HCT116 (cell line): ENCODE results near the gene HIRIP3. TPM values are rescaled to one million over a fixed set of nuclear protein-coding genes. Genes with fewer than 3 reads are reported as not detected.

Experiments used
- ATAC-seq: fragments of 200-7000 bp; cut with Tn5 transposase; 2 replicates; pipeline ENCODE4 v1.9.1; 2020; ENCODE audit warnings: mild to moderate bottlenecking, moderate library complexity
- BruUV-seq: library from RNA; stranded (reverse); fragments of 400-500 nt; replicated peaks from 2 replicates; lab custom pipeline; 2021; lab: Mats Ljungman, UMichigan
- CTCF ChIA-PET: fragments of 300-600 bp; sonication (Branson Sonifier 250); formaldehyde crosslinking; loops from one replicate; lab custom pipeline; 2021; ENCODE audit warnings: antibody characterized with exemption; lab: Charles Lee
- POLR2A ChIA-PET: fragments of 300-600, 350-600 bp; sonication (Branson Sonifier 250); formaldehyde crosslinking; loops from one replicate; lab custom pipeline; 2021; ENCODE audit warnings: antibody characterized with exemption; lab: Charles Lee
- RAD21 ChIA-PET, 2 experiments: fragments of 300-600 bp; sonication (Branson Sonifier 250); formaldehyde crosslinking; loops; one replicate each; lab custom pipeline; 2023; ENCODE audit warnings: low total read pairs in 2 of 2; ENCODE audit not compliant: uncharacterized antibody in 2 of 2, unreplicated experiment in 2 of 2, low non-redundant PET in 1 of 2; lab: Charles Lee
- DNase-seq: peaks from one replicate; pipeline ENCODE4 v3.0.0-alpha.2; 2010; ENCODE audit warnings: low read depth, low spot score
- H2AFZ ChIP-seq: fragments of 200-600 bp; shearing (Covaris generic), sonication (generic); 2 replicates; pipeline ENCODE4 v1.6.1; 2017; ENCODE audit warnings: low read depth, mixed run types, mixed read lengths, antibody characterized with exemption, low read length; ENCODE audit not compliant: poor library complexity, severe bottlenecking
- H3K27ac ChIP-seq: 2 replicates; pipeline ENCODE4 v1.5.1; 2012; ENCODE audit warnings: low read depth, low read length
- H3K27me3 ChIP-seq: fragments of 200-600 bp; sonication (generic); 2 replicates; pipeline ENCODE4 v1.6.1; 2016; ENCODE audit warnings: mixed run types, low read length, mixed read lengths; ENCODE audit not compliant: insufficient read depth
- H3K36me3 ChIP-seq, 2 experiments: fragments of 200-500 bp in 1 of 2; fragments of 200-600 bp in 1 of 2; sonication (Bioruptor generic) in 1 of 2; sonication (generic) in 1 of 2; 2 replicates each; pipeline versions ENCODE4 v1.5.1 to v1.6.1; 2014 to 2016; ENCODE audit warnings: low read length in 2 of 2, inconsistent platforms in 1 of 2, mixed read lengths in 1 of 2, mixed run types in 1 of 2; ENCODE audit not compliant: insufficient read depth in 2 of 2, control insufficient read depth in 1 of 2
- H3K4me1 ChIP-seq, 2 experiments: fragments of 200-600 bp in 1 of 2; sonication (generic) in 1 of 2; 2 replicates each; pipeline versions ENCODE4 v1.5.1 to v1.6.1; 2012 to 2017; ENCODE audit warnings: low read length in 2 of 2, inconsistent platforms in 1 of 2, mild to moderate bottlenecking in 1 of 2, mixed read lengths in 1 of 2, mixed run types in 1 of 2, moderate library complexity in 1 of 2; ENCODE audit not compliant: insufficient read depth in 2 of 2, control insufficient read depth in 1 of 2
- H3K4me2 ChIP-seq: fragments of 200-600 bp; sonication (generic); 2 replicates; pipeline ENCODE4 v1.6.1; 2017; ENCODE audit warnings: mixed run types, low read length, mixed read lengths
- H3K4me3 ChIP-seq, 2 experiments: fragments of 200-600 bp in 1 of 2; sonication (generic) in 1 of 2; replicated peaks in 1 of 2; 2 replicates each; pipeline ENCODE4 v1.5.1; 2011 to 2016; ENCODE audit warnings: low read length in 2 of 2, control low read depth in 1 of 2, low read depth in 1 of 2, mild to moderate bottlenecking in 1 of 2, mixed read lengths in 1 of 2, mixed run types in 1 of 2
- H3K79me2 ChIP-seq: fragments of 200-600 bp; sonication (generic); 2 replicates; pipeline ENCODE4 v1.6.1; 2017; ENCODE audit warnings: mild to moderate bottlenecking, mixed run types, low read length, moderate library complexity, mixed read lengths; ENCODE audit not compliant: insufficient read depth
- H3K9ac ChIP-seq: fragments of 200-600 bp; sonication (generic); 2 replicates; pipeline ENCODE4 v1.6.1; 2016; ENCODE audit warnings: low read length, mixed read lengths
- H3K9me2 ChIP-seq: fragments of 200-600 bp; sonication (generic), shearing (Covaris generic); 2 replicates; pipeline ENCODE4 v1.6.1; 2017; ENCODE audit warnings: mixed run types, mild to moderate bottlenecking, moderate library complexity; ENCODE audit not compliant: insufficient read depth
- H3K9me3 ChIP-seq, 2 experiments: fragments of 200-500 bp in 1 of 2; fragments of 200-600 bp in 1 of 2; sonication (Bioruptor generic) in 1 of 2; sonication (generic) in 1 of 2; 2 replicates each; pipeline ENCODE4 v1.6.1; 2014 to 2017; ENCODE audit warnings: low read length in 2 of 2, mixed read lengths in 2 of 2, inconsistent platforms in 1 of 2, low read depth in 1 of 2, mild to moderate bottlenecking in 1 of 2, mixed run types in 1 of 2, moderate library complexity in 1 of 2; ENCODE audit not compliant: control insufficient read depth in 1 of 2, insufficient read depth in 1 of 2
- H4K20me1 ChIP-seq: fragments of 200-600 bp; sonication (generic), shearing (Covaris generic); 2 replicates; pipeline ENCODE4 v1.6.1; 2017; ENCODE audit warnings: mixed run types, mild to moderate bottlenecking, moderate library complexity; ENCODE audit not compliant: insufficient read depth
- EGR1 ChIP-seq: IDR thresholded peaks from 2 replicates; pipeline ENCODE4 v1.6.1; 2012; ENCODE audit warnings: low read depth
- EZH2 ChIP-seq: fragments of 200-600 bp; sonication (generic); IDR thresholded peaks from 2 replicates; pipeline ENCODE4 v1.6.1; 2017; ENCODE audit warnings: antibody characterized with exemption, mixed run types
- POLR2A ChIP-seq: IDR thresholded peaks from 2 replicates; pipeline ENCODE4 v1.7.0; 2011; ENCODE audit warnings: borderline replicate concordance; ENCODE audit not compliant: insufficient read depth, insufficient read length; ENCODE audit errors: extremely low read depth
- REST ChIP-seq: IDR thresholded peaks from 2 replicates; pipeline ENCODE4 v1.6.1; 2012; ENCODE audit warnings: low read depth
- SIN3A ChIP-seq: IDR thresholded peaks from 2 replicates; pipeline ENCODE4 v1.6.1; 2012; ENCODE audit warnings: low read depth
- SP1 ChIP-seq: IDR thresholded peaks from 2 replicates; pipeline ENCODE4 v1.6.1; 2012; ENCODE audit warnings: low read depth
- TCF7L2 ChIP-seq: IDR thresholded peaks from 2 replicates; pipeline ENCODE4 v1.7.0; 2011; ENCODE audit warnings: borderline replicate concordance, inconsistent platforms; ENCODE audit not compliant: insufficient read depth, insufficient read length; ENCODE audit errors: extremely low read depth
- YY1 ChIP-seq: IDR thresholded peaks from 2 replicates; pipeline ENCODE4 v1.6.1; 2011; ENCODE audit warnings: low read length, low read depth, moderate library complexity, mild to moderate bottlenecking; ENCODE audit not compliant: insufficient replicate concordance; ENCODE audit errors: extremely low read depth
- ZFX ChIP-seq: fragments of 450-650 bp; IDR thresholded peaks from 2 replicates; pipeline ENCODE4 v1.6.1; 2017
- intact Hi-C: fragments of 100-400 bp; cut with micrococcal nuclease; formaldehyde crosslinking; loops from 2 replicates; pipeline ENCODE4 v1.10.0; 2022
- total RNA-seq: library from RNA; stranded (reverse); gene quantifications from one replicate; pipeline ENCODE4 v1.2.1, GENCODE V29; 2021; ENCODE audit not compliant: unreplicated experiment

Gene HIRIP3
- total RNA-seq, 1 experiment from 2014 or later: 21.8 TPM

GRCh38 chr16:29995911-29996765 is 721 bp upstream of the HIRIP3 start, which contains the start of gene INO80E:
INO80E (plus strand) TSS chr16:29996241; CDS start chr16:29996311, 70 bp downstream.
- H3K9ac ChIP-seq: peak within 1 kb of the TSS; percentile 86
- DNase-seq (peak; percentile 90), ATAC-seq (peak; percentile 94)
- CTCF ChIA-PET: no interaction called here
- H3K27me3 ChIP-seq: no peaks in the 10 kb centered on the region
- TF ChIP-seq ZFX (peak; percentile 76; the same call in 1 of the 2 replicates), EZH2 (no peak), TCF7L2 (peak; percentile 52), EGR1 (peak; percentile 90), SIN3A (peak; percentile 84; the same call in 1 of the 2 replicates), SP1 (peak; percentile 76), YY1 (peak; percentile 94), REST (no peak), POLR2A (peak; percentile 50)
- no peaks in the 10 kb centered on the region for H3K9me2 ChIP-seq
- peak within 1 kb of the TSS; percentile 92 for H3K4me2 ChIP-seq
- H4K20me1 ChIP-seq: no peaks in the 10 kb centered on the region
- H3K9me3 ChIP-seq: no peaks in the 10 kb centered on the region
- intact Hi-C loops: loop anchor here (1.0 kb wide), 1 partner anchor 97 kb away; the partner anchor contains the start of gene SEZ6L2
- POLR2A ChIA-PET: interaction anchor here (0.6 to 1.2 kb wide), 6 partner anchors 14 to 97 kb away, joined by 3 read pairs; partner anchors contain the start of genes ASPHD1, SEZ6L2, TAOK2 and TMEM219
- peak within 1 kb of the TSS; percentile 83 to 95 for H3K4me3 ChIP-seq
- RAD21 ChIA-PET: no interaction called here
- peaks cover 11% of the 10 kb centered on the region for H3K79me2 ChIP-seq
- TSS peak; percentile 50 for BruUV-seq
- H3K4me1 ChIP-seq: peaks cover 9 to 27% of the 10 kb centered on the region in 2 experiments
- H2AFZ ChIP-seq: peak within 1 kb of the TSS; percentile 64
- peaks cover 4 to 16% of the 10 kb centered on the region in 2 experiments; a peak in 3 of 4 replicates for H3K36me3 ChIP-seq
- peak within 1 kb of the TSS; percentile 88 for H3K27ac ChIP-seq
